GM10266 (cell line): ENCODE data around the gene LIN37.

Experiments used
- DNase-seq: peaks from one replicate; pipeline ENCODE4 v3.0.0; 2012; ENCODE audit errors: extremely low spot score
- TF ChIP-seq, protein P1 (sequence below): IDR thresholded peaks from 2 replicates; pipeline ENCODE4 v1.5.1; 2012; ENCODE audit warnings: mild to moderate bottlenecking, low read depth; ENCODE audit not compliant: control insufficient read depth, insufficient read depth; ENCODE audit errors: missing control alignments

Gene LIN37

DNA sequence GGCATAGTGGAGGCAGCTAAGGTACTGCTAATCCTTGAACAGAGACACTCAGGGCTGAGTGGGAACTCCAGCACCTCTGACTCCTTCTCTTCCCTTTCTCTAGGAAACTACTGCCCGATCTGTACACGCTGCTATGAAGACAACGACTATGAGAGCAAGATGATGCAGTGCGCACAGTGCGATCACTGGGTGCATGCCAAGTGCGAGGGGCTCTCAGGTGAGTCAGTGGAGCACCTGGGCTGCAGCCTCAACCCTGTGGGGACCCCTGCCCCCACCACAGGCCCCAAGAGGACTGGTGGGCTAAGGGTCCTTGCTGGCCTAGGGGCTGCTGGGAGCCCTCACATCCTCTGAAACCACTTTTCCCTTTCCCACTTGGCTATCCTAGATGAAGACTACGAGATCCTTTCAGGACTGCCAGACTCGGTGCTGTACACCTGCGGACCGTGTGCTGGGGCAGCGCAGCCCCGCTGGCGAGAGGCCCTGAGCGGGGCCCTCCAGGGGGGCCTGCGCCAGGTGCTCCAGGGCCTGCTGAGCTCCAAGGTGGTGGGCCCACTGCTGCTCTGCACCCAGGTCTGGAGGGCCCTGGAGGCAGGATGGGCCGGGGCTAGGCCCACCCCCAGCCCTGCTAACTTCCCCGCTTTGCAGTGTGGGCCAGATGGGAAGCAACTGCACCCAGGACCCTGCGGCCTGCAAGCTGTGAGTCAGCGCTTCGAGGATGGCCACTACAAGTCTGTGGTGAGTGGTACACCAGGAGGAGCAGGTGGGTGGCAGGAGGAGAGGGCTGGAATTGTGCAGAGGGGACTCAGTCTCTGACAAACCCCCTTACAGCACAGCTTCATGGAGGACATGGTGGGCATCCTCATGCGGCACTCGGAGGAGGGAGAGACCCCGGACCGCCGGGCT lies 21.1 kb upstream of the LIN37 start:
- DNase-seq, result no peak
- TF ChIP-seq, protein P1, sequence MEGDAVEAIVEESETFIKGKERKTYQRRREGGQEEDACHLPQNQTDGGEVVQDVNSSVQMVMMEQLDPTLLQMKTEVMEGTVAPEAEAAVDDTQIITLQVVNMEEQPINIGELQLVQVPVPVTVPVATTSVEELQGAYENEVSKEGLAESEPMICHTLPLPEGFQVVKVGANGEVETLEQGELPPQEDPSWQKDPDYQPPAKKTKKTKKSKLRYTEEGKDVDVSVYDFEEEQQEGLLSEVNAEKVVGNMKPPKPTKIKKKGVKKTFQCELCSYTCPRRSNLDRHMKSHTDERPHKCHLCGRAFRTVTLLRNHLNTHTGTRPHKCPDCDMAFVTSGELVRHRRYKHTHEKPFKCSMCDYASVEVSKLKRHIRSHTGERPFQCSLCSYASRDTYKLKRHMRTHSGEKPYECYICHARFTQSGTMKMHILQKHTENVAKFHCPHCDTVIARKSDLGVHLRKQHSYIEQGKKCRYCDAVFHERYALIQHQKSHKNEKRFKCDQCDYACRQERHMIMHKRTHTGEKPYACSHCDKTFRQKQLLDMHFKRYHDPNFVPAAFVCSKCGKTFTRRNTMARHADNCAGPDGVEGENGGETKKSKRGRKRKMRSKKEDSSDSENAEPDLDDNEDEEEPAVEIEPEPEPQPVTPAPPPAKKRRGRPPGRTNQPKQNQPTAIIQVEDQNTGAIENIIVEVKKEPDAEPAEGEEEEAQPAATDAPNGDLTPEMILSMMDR, result no peak

DNA sequence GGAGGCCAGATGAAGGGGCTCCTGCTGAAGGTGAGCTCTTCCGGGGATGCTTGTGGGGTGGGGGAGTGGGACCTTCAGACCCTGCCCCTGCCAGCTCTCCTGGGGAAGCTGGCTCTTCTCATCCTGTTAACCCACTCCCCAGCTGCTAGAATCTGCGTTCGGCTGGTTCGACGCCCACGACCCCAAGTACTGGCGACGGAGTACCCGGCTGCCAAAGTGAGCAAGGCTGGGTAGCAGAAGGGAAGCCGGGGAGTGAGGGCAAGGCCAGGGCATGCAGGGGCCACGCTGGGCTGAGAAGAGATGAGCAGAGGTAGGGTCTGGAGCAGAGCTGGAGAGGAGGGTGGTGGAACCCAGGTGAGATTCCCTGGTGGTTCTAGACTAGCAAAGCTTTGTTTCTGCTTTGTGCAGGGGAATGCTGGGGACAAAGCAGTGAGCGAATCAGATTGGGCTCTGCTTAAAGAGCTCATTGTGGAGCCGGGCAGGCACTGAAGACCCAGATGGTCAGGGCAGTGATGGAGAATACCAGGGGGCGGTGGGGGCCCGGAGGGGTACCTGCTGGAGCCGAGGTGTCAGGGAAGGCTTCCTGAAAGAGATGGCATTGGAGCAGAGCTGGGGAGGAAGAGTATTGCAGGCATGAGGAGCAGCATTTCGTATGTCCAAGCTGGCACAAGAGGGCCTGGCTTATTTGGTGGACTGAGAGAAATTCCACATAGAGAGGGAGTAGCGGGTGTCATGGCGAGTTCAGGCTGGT lies 20.2 kb upstream of the LIN37 start:
- no peak for DNase-seq
- TF ChIP-seq, protein P1, result no peak

DNA sequence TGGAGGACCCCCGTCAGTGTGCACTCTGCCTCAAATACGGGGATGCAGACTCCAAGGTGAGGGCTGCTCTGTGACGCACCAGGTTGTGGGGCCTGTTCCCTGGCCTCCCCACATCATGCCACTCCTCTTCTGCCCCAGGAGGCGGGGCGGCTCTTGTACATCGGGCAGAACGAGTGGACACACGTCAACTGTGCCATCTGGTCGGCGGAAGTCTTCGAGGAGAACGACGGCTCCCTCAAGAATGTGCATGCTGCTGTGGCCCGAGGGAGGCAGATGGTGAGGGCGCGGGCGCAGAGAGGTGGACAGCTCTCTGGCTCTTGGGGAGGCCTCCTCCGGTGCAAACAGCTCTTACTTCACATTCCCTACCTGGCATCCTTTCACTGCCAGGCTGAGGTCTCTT lies 19.4 kb upstream of the LIN37 start:
- TF ChIP-seq, protein P1, result no peak
- no peak for DNase-seq

DNA sequence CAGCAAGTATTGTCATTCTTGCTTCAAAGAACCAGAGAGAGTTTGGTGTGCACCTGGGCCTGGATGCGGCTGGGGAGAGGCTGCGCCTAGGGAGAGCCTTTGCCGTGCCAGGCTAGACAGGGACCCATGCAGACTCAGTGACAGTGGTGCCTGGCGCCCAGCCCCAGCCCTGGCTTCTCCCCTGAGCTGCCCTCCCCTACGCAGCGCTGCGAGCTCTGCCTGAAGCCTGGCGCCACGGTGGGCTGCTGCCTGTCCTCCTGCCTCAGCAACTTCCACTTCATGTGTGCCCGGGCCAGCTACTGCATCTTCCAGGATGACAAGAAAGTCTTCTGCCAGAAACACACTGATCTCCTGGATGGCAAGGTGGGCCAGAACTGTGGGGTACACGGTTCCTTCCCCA lies 18.6 kb upstream of the LIN37 start:
- TF ChIP-seq, protein P1, result no peak

DNA sequence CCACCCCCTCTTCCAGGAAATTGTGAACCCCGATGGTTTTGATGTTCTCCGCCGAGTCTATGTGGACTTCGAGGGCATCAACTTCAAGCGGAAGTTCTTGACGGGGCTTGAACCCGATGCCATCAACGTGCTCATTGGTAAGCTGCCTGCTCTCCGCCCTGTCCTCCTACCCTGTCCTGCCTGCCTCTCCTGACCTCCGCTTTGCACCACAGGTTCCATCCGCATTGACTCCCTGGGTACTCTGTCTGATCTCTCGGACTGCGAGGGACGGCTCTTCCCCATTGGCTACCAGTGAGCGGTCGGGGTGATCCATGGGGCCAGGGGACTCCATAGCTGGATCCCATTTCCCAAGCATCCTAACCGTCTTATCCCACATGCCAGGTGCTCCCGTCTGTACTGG lies 18.1 kb upstream of the LIN37 start:
- DNase-seq, result no peak
- TF ChIP-seq, protein P1, result no peak

More for the DNA sequence above, 18.6 kb upstream of the LIN37 start:
- DNase-seq, result no peak

DNA sequence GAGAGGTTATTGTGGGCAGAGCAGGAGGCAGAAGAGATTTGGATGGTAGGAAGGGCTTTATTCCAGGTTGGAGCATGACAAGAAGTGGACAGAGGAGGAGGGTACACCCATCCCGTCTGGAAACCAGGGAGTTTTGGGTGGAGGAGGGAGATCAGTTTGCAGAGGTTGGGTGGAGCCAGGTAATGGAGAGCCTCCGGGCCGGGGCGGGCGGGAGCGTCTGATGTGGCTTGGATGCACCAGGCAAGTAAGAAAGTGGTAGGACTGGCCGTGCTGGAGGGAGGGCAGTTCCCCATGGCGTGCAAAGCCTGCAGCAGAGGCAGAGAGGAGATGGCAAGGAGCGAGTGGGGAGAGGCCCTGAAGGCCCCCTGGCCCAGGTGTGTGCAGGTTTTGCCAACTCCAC lies 17.0 kb upstream of the LIN37 start:
- DNase-seq, result no peak
- TF ChIP-seq, protein P1, result no peak
